GM12874 (cell line): ENCODE measurements around the gene ZNF511.

ENCODE experiments used
- TF ChIP-seq, protein P1 (sequence below): IDR thresholded peaks from 2 replicates; pipeline ENCODE4 v1.5.1; 2011; ENCODE audit warnings: low read depth, mild to moderate bottlenecking, control low read depth, low read length, moderate library complexity; ENCODE audit not compliant: insufficient read depth

ZNF511 gene

DNA sequence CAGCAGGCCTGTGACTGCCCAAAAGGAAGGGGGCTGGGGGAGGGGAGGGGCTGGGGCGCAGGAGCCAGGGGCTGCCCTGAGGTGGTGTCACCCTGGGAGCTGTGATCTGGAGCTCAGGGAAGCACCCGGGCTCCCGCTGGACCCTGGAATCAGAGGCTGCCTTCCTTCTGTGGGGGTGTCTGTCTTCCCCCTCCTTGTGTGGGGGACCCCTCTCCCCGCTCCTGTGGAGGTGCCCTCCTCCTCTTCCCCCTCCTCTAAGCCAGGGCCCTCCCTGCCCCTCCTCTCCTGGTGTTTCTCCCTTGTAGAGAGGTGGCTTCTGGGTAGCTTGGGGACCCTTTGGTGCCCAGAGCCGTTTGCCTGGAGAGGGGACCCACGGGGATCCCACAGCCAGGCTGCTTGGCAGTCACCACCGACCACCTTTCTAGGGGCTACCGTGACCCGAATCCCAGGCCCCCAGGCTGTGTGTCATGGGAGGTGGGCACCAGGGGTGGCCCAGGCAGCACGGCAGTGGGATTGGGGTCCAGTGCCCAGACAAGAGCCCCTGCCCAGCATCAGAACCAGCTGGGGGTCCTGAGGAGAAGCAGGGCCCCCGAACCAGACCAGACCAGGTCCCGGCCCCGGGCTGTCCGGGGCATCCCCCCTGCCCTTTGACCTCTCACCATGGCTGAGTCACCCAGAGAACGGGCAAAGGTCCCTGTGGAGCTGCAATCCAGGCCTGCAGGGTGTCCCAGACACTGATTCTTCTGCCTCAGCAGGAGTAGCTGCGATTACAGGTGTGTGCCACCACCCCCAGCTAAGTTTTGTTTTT, 39.2 kb downstream of the ZNF511 start:
- TF ChIP-seq, protein P1, sequence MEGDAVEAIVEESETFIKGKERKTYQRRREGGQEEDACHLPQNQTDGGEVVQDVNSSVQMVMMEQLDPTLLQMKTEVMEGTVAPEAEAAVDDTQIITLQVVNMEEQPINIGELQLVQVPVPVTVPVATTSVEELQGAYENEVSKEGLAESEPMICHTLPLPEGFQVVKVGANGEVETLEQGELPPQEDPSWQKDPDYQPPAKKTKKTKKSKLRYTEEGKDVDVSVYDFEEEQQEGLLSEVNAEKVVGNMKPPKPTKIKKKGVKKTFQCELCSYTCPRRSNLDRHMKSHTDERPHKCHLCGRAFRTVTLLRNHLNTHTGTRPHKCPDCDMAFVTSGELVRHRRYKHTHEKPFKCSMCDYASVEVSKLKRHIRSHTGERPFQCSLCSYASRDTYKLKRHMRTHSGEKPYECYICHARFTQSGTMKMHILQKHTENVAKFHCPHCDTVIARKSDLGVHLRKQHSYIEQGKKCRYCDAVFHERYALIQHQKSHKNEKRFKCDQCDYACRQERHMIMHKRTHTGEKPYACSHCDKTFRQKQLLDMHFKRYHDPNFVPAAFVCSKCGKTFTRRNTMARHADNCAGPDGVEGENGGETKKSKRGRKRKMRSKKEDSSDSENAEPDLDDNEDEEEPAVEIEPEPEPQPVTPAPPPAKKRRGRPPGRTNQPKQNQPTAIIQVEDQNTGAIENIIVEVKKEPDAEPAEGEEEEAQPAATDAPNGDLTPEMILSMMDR = no peak

DNA sequence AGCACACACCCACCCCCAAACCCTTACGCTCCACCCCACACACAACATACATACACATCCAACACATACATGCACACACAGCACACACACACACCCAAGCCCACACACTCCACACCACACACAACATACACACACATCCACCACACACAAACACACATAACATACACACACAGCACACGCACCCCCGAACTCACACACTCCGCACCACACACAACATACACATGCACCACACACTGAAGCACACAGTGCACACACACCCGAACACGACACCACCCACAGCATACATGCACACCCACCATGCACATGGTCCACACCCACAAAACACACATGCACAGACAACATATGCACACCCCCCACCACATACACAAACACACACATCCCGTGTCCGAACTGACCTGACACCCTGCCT, 40.5 kb downstream of the ZNF511 start:
- TF ChIP-seq, protein P1 = no peak

DNA sequence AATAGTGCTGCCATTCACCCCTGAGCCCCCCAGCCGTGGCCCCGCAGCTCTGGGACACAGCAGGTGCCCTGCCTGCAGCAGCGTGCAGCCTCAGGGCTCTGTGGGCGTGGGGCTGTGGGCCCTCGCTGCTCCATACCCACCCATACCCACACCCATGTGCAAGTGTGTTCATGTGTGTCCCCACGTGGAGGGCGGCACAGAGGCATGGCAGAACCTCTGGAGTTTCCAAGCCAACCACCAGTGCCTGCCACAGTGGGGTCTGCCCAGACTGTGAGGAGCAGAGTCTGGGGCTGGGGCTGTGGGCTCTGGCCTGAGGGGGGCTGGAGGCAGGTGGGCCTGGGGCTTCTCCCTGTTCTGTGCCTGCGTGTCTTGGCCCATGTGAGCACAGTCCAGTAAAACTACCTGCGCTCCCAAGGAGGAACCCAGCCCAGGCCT, 40.9 kb downstream of the ZNF511 start:
- TF ChIP-seq, protein P1 = no peak

DNA sequence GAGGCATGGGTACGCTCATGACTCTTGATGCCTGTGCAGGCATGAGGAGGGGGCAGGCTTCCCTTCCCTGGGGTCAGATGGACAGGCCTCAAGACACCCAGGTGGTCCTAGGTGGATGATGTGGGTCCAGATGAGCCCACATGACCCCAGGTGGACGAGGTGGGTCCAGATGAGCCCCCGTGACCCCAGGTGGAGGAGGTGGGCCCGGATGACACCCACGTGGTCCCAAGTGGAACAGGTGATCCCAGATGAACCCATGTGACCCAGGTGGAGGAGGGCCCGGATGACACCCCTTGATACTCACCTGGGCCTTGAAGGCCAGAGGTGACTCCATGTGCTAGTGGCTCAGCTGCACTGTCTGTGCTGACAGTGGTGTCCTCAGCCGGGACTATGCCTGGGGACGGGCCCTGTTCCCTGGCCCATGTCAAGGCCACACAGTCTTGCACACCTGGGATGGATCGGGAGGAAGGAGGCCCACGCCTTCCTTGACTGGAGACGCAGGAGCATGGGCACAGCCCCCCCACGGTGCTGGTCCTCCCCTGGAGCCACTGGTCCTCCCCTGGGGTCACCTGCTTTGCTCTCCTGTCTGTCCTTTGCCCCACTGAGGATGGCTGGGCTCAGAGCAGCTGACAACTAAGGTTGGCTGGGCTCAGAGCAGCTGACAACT, 41.7 kb downstream of the ZNF511 start:
- TF ChIP-seq, protein P1 = no peak

DNA sequence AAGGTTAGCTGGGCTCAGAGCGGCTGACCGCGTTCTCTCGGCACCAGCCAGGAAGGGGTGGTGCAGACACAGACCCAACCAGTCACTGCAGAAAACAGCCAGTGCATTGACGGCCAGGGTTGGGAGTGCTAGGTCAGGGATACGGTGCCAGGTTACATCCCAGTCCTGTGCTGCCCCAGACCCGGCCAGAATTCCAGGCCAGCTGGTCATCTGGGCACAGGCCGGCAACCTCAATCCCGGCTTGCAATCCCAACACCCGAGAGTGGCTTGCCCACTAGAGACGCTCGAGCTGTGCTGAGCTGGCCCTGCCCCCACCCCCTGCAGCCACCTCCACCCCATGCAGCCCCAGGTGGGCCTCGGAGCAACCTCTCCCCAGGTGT, 42.2 kb downstream of the ZNF511 start:
- TF ChIP-seq, protein P1 = no peak

DNA sequence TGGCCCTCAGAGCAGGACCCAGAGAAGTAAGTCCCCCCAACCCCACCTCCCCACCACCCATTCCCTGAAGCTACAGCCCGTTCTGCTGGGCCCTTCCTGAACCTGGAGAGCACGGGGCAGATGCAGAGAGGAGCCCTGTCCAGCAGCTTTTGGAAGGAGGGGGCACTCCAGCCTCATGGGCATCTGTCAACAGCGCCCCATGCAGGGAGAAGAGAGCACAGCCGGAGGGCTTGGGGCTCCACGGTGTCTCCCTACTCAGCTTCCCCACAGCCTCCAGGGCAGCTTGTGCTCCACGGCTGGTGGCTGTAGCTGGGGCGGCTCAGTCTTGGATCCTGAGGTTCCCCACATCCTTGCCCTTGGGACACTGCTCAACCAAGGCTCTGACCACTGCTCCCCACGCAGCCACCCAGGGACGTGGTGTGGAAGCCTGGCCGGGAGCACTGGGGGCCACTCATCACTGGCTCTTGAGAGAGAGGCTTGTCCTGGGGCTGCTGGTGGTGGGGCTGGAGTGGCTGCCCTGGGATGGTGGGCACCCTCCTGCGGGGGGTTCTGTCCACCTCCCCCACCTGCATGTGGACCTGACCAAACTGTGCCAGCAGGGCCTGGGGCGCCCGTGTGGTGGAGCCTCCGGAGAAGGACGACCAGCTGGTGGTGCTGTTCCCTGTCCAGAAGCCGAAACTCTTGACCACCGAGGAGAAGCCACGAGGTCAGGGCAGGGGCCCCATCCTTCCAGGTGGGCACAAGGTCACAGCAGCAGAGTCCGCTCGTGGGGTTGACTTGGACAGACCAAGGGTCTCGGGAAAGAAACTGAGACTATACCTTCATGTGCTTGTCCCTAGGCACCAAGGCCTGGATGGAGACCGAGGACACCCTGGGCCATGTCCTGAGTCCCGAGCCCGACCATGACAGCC, 42.9 kb downstream of the ZNF511 start:
- TF ChIP-seq, protein P1 = no peak
